HepG2 (cell line): ENCODE measurements around the gene PACS1. TPM values are rescaled to one million over a fixed set of nuclear protein-coding genes. Genes with fewer than 3 reads are reported as not detected.
A peak's percentile ranks its signal among the peaks of the same experiment; 100 is the strongest.

ENCODE experiments used
- ATAC-seq: fragments of 200-7000 bp; cut with Tn5 transposase; 3 replicates; pipeline ENCODE4 v1.9.1; 2020; ENCODE audit warnings: mild to moderate bottlenecking, moderate library complexity
- BruUV-seq: library from RNA; stranded (reverse); fragments of 400-500 nt; replicated peaks from 2 replicates; lab custom pipeline; 2021; lab: Mats Ljungman, UMichigan
- CTCF ChIA-PET: fragments of 300-600 bp; formaldehyde crosslinking; extraction: SDS; loops from one replicate; lab custom pipeline; 2021; ENCODE audit warnings: low total read pairs, inconsistent platforms, low intra/inter-chr PET ratio; lab: Yijun Ruan, JAX
- POLR2A ChIA-PET: fragments of 350-600 bp; sonication (Branson Sonifier 250); formaldehyde crosslinking; loops from one replicate; lab custom pipeline; 2020; ENCODE audit warnings: antibody characterized with exemption, inconsistent platforms; lab: Yijun Ruan, JAX
- DNase-seq: peaks from one replicate; pipeline ENCODE4 v3.0.0-alpha.2; 2015; ENCODE audit warnings: low spot score
- FAIRE-seq: peaks from 3 replicates; lab custom pipeline; 2011; peaks lifted over from hg19 to GRCh38; lab: Jason Lieb, UNC
- H2AFZ ChIP-seq: one replicate; pipeline ENCODE4 v1.6.1; 2011; ENCODE audit warnings: low read length, inconsistent platforms
- H3K27ac ChIP-seq: fragments of 300-600 bp; 3 replicates; pipeline ENCODE4 v1.8.0; 2011; ENCODE audit warnings: mixed run types, mild to moderate bottlenecking, mixed read lengths, low read length, inconsistent platforms; ENCODE audit not compliant: insufficient read depth; ENCODE audit errors: extremely low read length
- H3K27me3 ChIP-seq, 2 experiments: fragments of 200-600 bp in 1 of 2; 2 replicates in 1 of 2; 3 replicates in 1 of 2; pipeline versions ENCODE4 v1.6.0 to v1.8.0; 2011; ENCODE audit warnings: low read length in 2 of 2, mild to moderate bottlenecking in 2 of 2, moderate library complexity in 2 of 2, inconsistent platforms in 1 of 2; ENCODE audit not compliant: insufficient read depth in 2 of 2, control insufficient read depth in 1 of 2
- H3K36me3 ChIP-seq, 2 experiments: fragments of 200-600 bp in 1 of 2; replicated peaks in 1 of 2; 2 replicates in 1 of 2; 3 replicates in 1 of 2; pipeline versions ENCODE4 v1.5.1 to v1.8.0; 2011; ENCODE audit warnings: low read length in 2 of 2, inconsistent platforms in 1 of 2; ENCODE audit not compliant: insufficient read depth in 2 of 2, control insufficient read depth in 1 of 2
- H3K4me1 ChIP-seq: 2 replicates; pipeline ENCODE4 v1.5.1; 2012; ENCODE audit warnings: low read length, inconsistent platforms; ENCODE audit not compliant: insufficient read depth
- H3K4me2 ChIP-seq: 2 replicates; pipeline ENCODE4 v1.6.0; 2011; ENCODE audit warnings: low read depth, low read length, inconsistent platforms
- H3K4me3 ChIP-seq, 3 experiments: fragments of 200-600 bp in 1 of 3; sonication (generic), shearing (Covaris generic) in 1 of 3; replicated peaks in 1 of 3; 2 replicates each; pipeline ENCODE4 v1.5.1; 2011 to 2016; ENCODE audit warnings: low read length in 3 of 3, inconsistent platforms in 2 of 3, low read depth in 2 of 3, mild to moderate bottlenecking in 2 of 3, control low read depth in 1 of 3, mixed read lengths in 1 of 3; ENCODE audit not compliant: insufficient read depth in 1 of 3
- H3K79me2 ChIP-seq: one replicate; pipeline ENCODE4 v1.6.1; 2011; ENCODE audit warnings: low read length, inconsistent platforms; ENCODE audit not compliant: insufficient read depth
- H3K9ac ChIP-seq: 2 replicates; pipeline ENCODE4 v1.6.0; 2011; ENCODE audit warnings: mild to moderate bottlenecking, low read depth, low read length, inconsistent platforms; ENCODE audit not compliant: insufficient read depth
- H3K9me3 ChIP-seq: 2 replicates; pipeline ENCODE4 v1.5.1; 2012; ENCODE audit warnings: mild to moderate bottlenecking, low read length
- H4K20me1 ChIP-seq: 2 replicates; pipeline ENCODE4 v1.6.0; 2011; ENCODE audit warnings: inconsistent platforms, mild to moderate bottlenecking, low read length, moderate library complexity; ENCODE audit not compliant: insufficient read depth
- NFE2L2 ChIP-seq: fragments of 150-350 bp; IDR thresholded peaks from 2 replicates; pipeline ENCODE4 v1.6.1; 2014; ENCODE audit warnings: low read length
- PHF21A ChIP-seq: sonication (generic); formaldehyde crosslinking; IDR thresholded peaks from 2 replicates; pipeline ENCODE4 v1.5.0; 2020; ENCODE audit warnings: mild to moderate bottlenecking, missing genetic modification reagents
- ZBTB25 ChIP-seq: IDR thresholded peaks from 2 replicates; pipeline ENCODE4 v1.6.1; 2018; ENCODE audit warnings: missing genetic modification reagents
- ZFP36 ChIP-seq: fragments of 150-350 bp; IDR thresholded peaks from 2 replicates; pipeline ENCODE4 v1.6.1; 2018; ENCODE audit warnings: borderline replicate concordance, low read length, low read depth; ENCODE audit not compliant: partially characterized antibody
- ZFP41 ChIP-seq: sonication (generic); formaldehyde crosslinking; IDR thresholded peaks from 2 replicates; pipeline ENCODE4 v1.4.0; 2020; ENCODE audit warnings: mild to moderate bottlenecking, missing genetic modification reagents, borderline replicate concordance
- WGBS: methylation state at CpG from one replicate; pipeline ENCODE4 v1.1.6; 2017; ENCODE audit warnings: low lambda C conversion rate; 5-methylcytosine and 5-hydroxymethylcytosine counted together
- in situ Hi-C: cut with HindIII; loops from 2 replicates; pipeline ENCODE4 v1.10.0; 2017; ENCODE audit warnings: low pct_unique_long_range_greater_than_20kb; ENCODE audit not compliant: extremely low pct_ligation_motif_present
- intact Hi-C: fragments of 100-400 bp; cut with micrococcal nuclease; formaldehyde crosslinking; loops from one replicate; pipeline ENCODE4 v1.10.0; 2022; ENCODE audit not compliant: unreplicated experiment
- polyA plus RNA-seq, 8 experiments: library from polyadenylated mRNA; depleted of rRNA in 3 of 8; stranded (reverse) in 7 of 8; unstranded in 1 of 8; fragments of >200 nt; fragmentation: Illumina TruSeq in 4 of 8; extraction: Trizol in 4 of 8; gene quantifications; 2 replicates each; pipeline versions ENCODE4 v1.2.1 to v1.2.3, GENCODE V29; 2011 to 2016; ENCODE audit warnings: low read depth in 4 of 8, missing spikeins in 1 of 8, mixed read lengths in 1 of 8; ENCODE audit not compliant: insufficient read depth in 1 of 8
- total RNA-seq, 5 experiments: library from RNA; depleted of rRNA; stranded (reverse); fragments of >200 nt; fragmentation: Illumina TruSeq; extraction: Trizol; gene quantifications; 2 replicates each; pipeline ENCODE4 v1.2.3, GENCODE V29; 2016; ENCODE audit warnings: low read depth in 1 of 5

PACS1 gene
- total and polyA plus RNA-seq, 2 of the 13 experiments (the other 11 are each of a cell fraction or from before 2014, with no cell fraction given): 7.6 to 8.6 TPM

GRCh38 chr11:66157182-66157864, 87.3 kb downstream of the PACS1 start:
- ATAC-seq (no peak), FAIRE-seq (no peak), DNase-seq (no peak)
- in situ Hi-C loops (no loop called here), intact Hi-C loops (no loop called here)
- Histone ChIP-seq H3K79me2 (no peaks in the 10 kb centered on the region), H3K9ac (no peak overlapping the region), H3K27me3 (no peaks in the 10 kb centered on the region), H3K9me3 (no peaks in the 10 kb centered on the region), H3K27ac (no peak overlapping the region), H3K36me3 (no peaks in the 10 kb centered on the region), H2AFZ (no peak overlapping the region), H3K4me1 (peaks cover 26% of the 10 kb centered on the region), H3K4me3 (no peak overlapping the region), H3K4me2 (no peak overlapping the region), H4K20me1 (no peaks in the 10 kb centered on the region)
- BruUV-seq: no TSS peak
- TF ChIP-seq PHF21A (CRISPR knock-in tag) (no peak), NFE2L2 (0 out of 2 replicates have a peak, but pooled peaks have one; percentile 27)
- ChIA-PET CTCF (no interaction called here), POLR2A (no interaction called here)

- no peak overlapping the region for H3K27ac ChIP-seq
- no TSS peak for BruUV-seq
Measured at GRCh38 chr11:66158156-66158555, 88.1 kb downstream of the PACS1 start.

More at GRCh38 chr11:66158156-66158555, 88.1 kb downstream of the PACS1 start:
- FAIRE-seq (no peak), ATAC-seq (no peak), DNase-seq (no peak)
- H3K9ac ChIP-seq: no peak overlapping the region
- H3K9me3 ChIP-seq: no peaks in the 10 kb centered on the region
- H2AFZ ChIP-seq: no peak overlapping the region
- CTCF ChIA-PET: no interaction called here
- no peak overlapping the region for H3K4me3 ChIP-seq
- H4K20me1 ChIP-seq: no peaks in the 10 kb centered on the region
- in situ Hi-C loops: no loop called here
- 94% methylated on average over 5 of the region's 5 CpGs for WGBS
- POLR2A ChIA-PET: no interaction called here
- TF ChIP-seq ZBTB25 (CRISPR knock-in tag): no peak
- no peak for TF ChIP-seq ZFP36
- TF ChIP-seq ZFP41 (CRISPR knock-in tag): no peak
- H3K4me2 ChIP-seq: no peak overlapping the region
- H3K4me1 ChIP-seq: peaks cover 21% of the 10 kb centered on the region
- H3K36me3 ChIP-seq: no peaks in the 10 kb centered on the region
- H3K27me3 ChIP-seq: no peaks in the 10 kb centered on the region
- H3K79me2 ChIP-seq: no peaks in the 10 kb centered on the region
- intact Hi-C loops: no loop called here
